HCT116 (cell line): ENCODE data around the gene PXK. TPM values are rescaled to one million over a fixed set of nuclear protein-coding genes. Genes with fewer than 3 reads are reported as not detected.

ENCODE experiments used
- ATAC-seq: fragments of 200-7000 bp; cut with Tn5 transposase; 2 replicates; pipeline ENCODE4 v1.9.1; 2020; ENCODE audit warnings: mild to moderate bottlenecking, moderate library complexity
- BruUV-seq: library from RNA; stranded (reverse); fragments of 400-500 nt; replicated peaks from 2 replicates; lab custom pipeline; 2021; lab: Mats Ljungman, UMichigan
- CTCF ChIA-PET: fragments of 300-600 bp; sonication (Branson Sonifier 250); formaldehyde crosslinking; loops from one replicate; lab custom pipeline; 2021; ENCODE audit warnings: antibody characterized with exemption; lab: Charles Lee
- POLR2A ChIA-PET: fragments of 300-600, 350-600 bp; sonication (Branson Sonifier 250); formaldehyde crosslinking; loops from one replicate; lab custom pipeline; 2021; ENCODE audit warnings: antibody characterized with exemption; lab: Charles Lee
- RAD21 ChIA-PET, 2 experiments: fragments of 300-600 bp; sonication (Branson Sonifier 250); formaldehyde crosslinking; loops; one replicate each; lab custom pipeline; 2023; ENCODE audit warnings: low total read pairs in 2 of 2; ENCODE audit not compliant: uncharacterized antibody in 2 of 2, unreplicated experiment in 2 of 2, low non-redundant PET in 1 of 2; lab: Charles Lee
- DNase-seq: peaks from one replicate; pipeline ENCODE4 v3.0.0-alpha.2; 2010; ENCODE audit warnings: low read depth, low spot score
- H2AFZ ChIP-seq: fragments of 200-600 bp; shearing (Covaris generic), sonication (generic); 2 replicates; pipeline ENCODE4 v1.6.1; 2017; ENCODE audit warnings: low read depth, mixed run types, mixed read lengths, antibody characterized with exemption, low read length; ENCODE audit not compliant: poor library complexity, severe bottlenecking
- H3K27ac ChIP-seq: 2 replicates; pipeline ENCODE4 v1.5.1; 2012; ENCODE audit warnings: low read depth, low read length
- H3K27me3 ChIP-seq: fragments of 200-600 bp; sonication (generic); 2 replicates; pipeline ENCODE4 v1.6.1; 2016; ENCODE audit warnings: mixed run types, low read length, mixed read lengths; ENCODE audit not compliant: insufficient read depth
- H3K36me3 ChIP-seq, 2 experiments: fragments of 200-500 bp in 1 of 2; fragments of 200-600 bp in 1 of 2; sonication (Bioruptor generic) in 1 of 2; sonication (generic) in 1 of 2; 2 replicates each; pipeline versions ENCODE4 v1.5.1 to v1.6.1; 2014 to 2016; ENCODE audit warnings: low read length in 2 of 2, inconsistent platforms in 1 of 2, mixed read lengths in 1 of 2, mixed run types in 1 of 2; ENCODE audit not compliant: insufficient read depth in 2 of 2, control insufficient read depth in 1 of 2
- H3K4me1 ChIP-seq, 2 experiments: fragments of 200-600 bp in 1 of 2; sonication (generic) in 1 of 2; 2 replicates each; pipeline versions ENCODE4 v1.5.1 to v1.6.1; 2012 to 2017; ENCODE audit warnings: low read length in 2 of 2, inconsistent platforms in 1 of 2, mild to moderate bottlenecking in 1 of 2, mixed read lengths in 1 of 2, mixed run types in 1 of 2, moderate library complexity in 1 of 2; ENCODE audit not compliant: insufficient read depth in 2 of 2, control insufficient read depth in 1 of 2
- H3K4me2 ChIP-seq: fragments of 200-600 bp; sonication (generic); 2 replicates; pipeline ENCODE4 v1.6.1; 2017; ENCODE audit warnings: mixed run types, low read length, mixed read lengths
- H3K4me3 ChIP-seq, 2 experiments: fragments of 200-600 bp in 1 of 2; sonication (generic) in 1 of 2; replicated peaks in 1 of 2; 2 replicates each; pipeline ENCODE4 v1.5.1; 2011 to 2016; ENCODE audit warnings: low read length in 2 of 2, control low read depth in 1 of 2, low read depth in 1 of 2, mild to moderate bottlenecking in 1 of 2, mixed read lengths in 1 of 2, mixed run types in 1 of 2
- H3K79me2 ChIP-seq: fragments of 200-600 bp; sonication (generic); 2 replicates; pipeline ENCODE4 v1.6.1; 2017; ENCODE audit warnings: mild to moderate bottlenecking, mixed run types, low read length, moderate library complexity, mixed read lengths; ENCODE audit not compliant: insufficient read depth
- H3K9ac ChIP-seq: fragments of 200-600 bp; sonication (generic); 2 replicates; pipeline ENCODE4 v1.6.1; 2016; ENCODE audit warnings: low read length, mixed read lengths
- H3K9me2 ChIP-seq: fragments of 200-600 bp; sonication (generic), shearing (Covaris generic); 2 replicates; pipeline ENCODE4 v1.6.1; 2017; ENCODE audit warnings: mixed run types, mild to moderate bottlenecking, moderate library complexity; ENCODE audit not compliant: insufficient read depth
- H3K9me3 ChIP-seq, 2 experiments: fragments of 200-500 bp in 1 of 2; fragments of 200-600 bp in 1 of 2; sonication (Bioruptor generic) in 1 of 2; sonication (generic) in 1 of 2; 2 replicates each; pipeline ENCODE4 v1.6.1; 2014 to 2017; ENCODE audit warnings: low read length in 2 of 2, mixed read lengths in 2 of 2, inconsistent platforms in 1 of 2, low read depth in 1 of 2, mild to moderate bottlenecking in 1 of 2, mixed run types in 1 of 2, moderate library complexity in 1 of 2; ENCODE audit not compliant: control insufficient read depth in 1 of 2, insufficient read depth in 1 of 2
- H4K20me1 ChIP-seq: fragments of 200-600 bp; sonication (generic), shearing (Covaris generic); 2 replicates; pipeline ENCODE4 v1.6.1; 2017; ENCODE audit warnings: mixed run types, mild to moderate bottlenecking, moderate library complexity; ENCODE audit not compliant: insufficient read depth
- CTCF ChIP-seq, 3 experiments: fragments of 200-600 bp in 1 of 3; sonication (generic) in 1 of 3; IDR thresholded peaks in 2 of 3; conservative IDR thresholded peaks in 1 of 3; 2 replicates each; pipeline ENCODE4 v1.5.1; 2012 to 2017; ENCODE audit warnings: low read depth in 2 of 3, low read length in 2 of 3, antibody characterized with exemption in 1 of 3, borderline replicate concordance in 1 of 3, control low read depth in 1 of 3, mild to moderate bottlenecking in 1 of 3, mixed read lengths in 1 of 3, mixed run types in 1 of 3, moderate library complexity in 1 of 3; ENCODE audit not compliant: insufficient read depth in 1 of 3
- EGR1 ChIP-seq: IDR thresholded peaks from 2 replicates; pipeline ENCODE4 v1.6.1; 2012; ENCODE audit warnings: low read depth
- ELF1 ChIP-seq: IDR thresholded peaks from 2 replicates; pipeline ENCODE4 v1.6.1; 2012; ENCODE audit warnings: low read depth, borderline replicate concordance
- EZH2 ChIP-seq: fragments of 200-600 bp; sonication (generic); IDR thresholded peaks from 2 replicates; pipeline ENCODE4 v1.6.1; 2017; ENCODE audit warnings: antibody characterized with exemption, mixed run types
- EZH2phosphoT487 ChIP-seq: fragments of 200-600 bp; IDR thresholded peaks from 2 replicates; pipeline ENCODE4 v1.6.1; 2018; ENCODE audit warnings: antibody characterized with exemption, borderline replicate concordance
- FOSL1 ChIP-seq: IDR thresholded peaks from 2 replicates; pipeline ENCODE4 v1.6.1; 2012; ENCODE audit warnings: low read depth
- JUND ChIP-seq: IDR thresholded peaks from 2 replicates; pipeline ENCODE4 v1.6.1; 2012
- POLR2A ChIP-seq: IDR thresholded peaks from 2 replicates; pipeline ENCODE4 v1.7.0; 2011; ENCODE audit warnings: borderline replicate concordance; ENCODE audit not compliant: insufficient read depth, insufficient read length; ENCODE audit errors: extremely low read depth
- RAD21 ChIP-seq: IDR thresholded peaks from 2 replicates; pipeline ENCODE4 v1.6.1; 2012; ENCODE audit warnings: low read depth, mild to moderate bottlenecking
- REST ChIP-seq: IDR thresholded peaks from 2 replicates; pipeline ENCODE4 v1.6.1; 2012; ENCODE audit warnings: low read depth
- SRF ChIP-seq: IDR thresholded peaks from 2 replicates; pipeline ENCODE4 v1.6.1; 2012; ENCODE audit warnings: low read depth
- YY1 ChIP-seq: IDR thresholded peaks from 2 replicates; pipeline ENCODE4 v1.6.1; 2011; ENCODE audit warnings: low read length, low read depth, moderate library complexity, mild to moderate bottlenecking; ENCODE audit not compliant: insufficient replicate concordance; ENCODE audit errors: extremely low read depth
- ZBTB33 ChIP-seq: IDR thresholded peaks from 2 replicates; pipeline ENCODE4 v1.6.1; 2011; ENCODE audit warnings: mild to moderate bottlenecking, low read length, moderate library complexity; ENCODE audit not compliant: insufficient replicate concordance; ENCODE audit errors: extremely low read depth
- intact Hi-C: fragments of 100-400 bp; cut with micrococcal nuclease; formaldehyde crosslinking; loops from 2 replicates; pipeline ENCODE4 v1.10.0; 2022
- total RNA-seq: library from RNA; stranded (reverse); gene quantifications from one replicate; pipeline ENCODE4 v1.2.1, GENCODE V29; 2021; ENCODE audit not compliant: unreplicated experiment

Gene PXK
- total RNA-seq, 1 experiment from 2014 or later, result 10.2 TPM

GRCh38 chr3:58298190-58298589, 34.5 kb upstream of the PXK start:
- H4K20me1 ChIP-seq, result no peaks in the 10 kb centered on the region
- no peaks in the 10 kb centered on the region for H3K79me2 ChIP-seq
- CTCF ChIA-PET, result interaction anchor here (1.1 to 8.2 kb wide), 3 partner anchors 110 to 121 kb away, joined by 3 to 116 read pairs (median 17); no protein-coding TSS in a partner anchor
- TF ChIP-seq YY1 (no peak), EZH2phosphoT487 (no peak)
- BruUV-seq, result no TSS peak
- DNase-seq (no peak), ATAC-seq (no peak)
- H3K27me3 ChIP-seq, result no peaks in the 10 kb centered on the region
- H3K4me3 ChIP-seq, result no peak overlapping the region
- no peaks in the 10 kb centered on the region for H3K4me1 ChIP-seq
- no peak overlapping the region for H3K27ac ChIP-seq
- H3K9me3 ChIP-seq, result no peaks in the 10 kb centered on the region
- no peaks in the 10 kb centered on the region for H3K36me3 ChIP-seq
- H3K4me2 ChIP-seq, result no peak overlapping the region
- no peaks in the 10 kb centered on the region for H3K9me2 ChIP-seq
- POLR2A ChIA-PET, result no interaction called here
- intact Hi-C loops, result no loop called here
- no peak overlapping the region for H3K9ac ChIP-seq
- RAD21 ChIA-PET, result interaction anchor here in 1 of 2 experiments (2.4 kb wide), 1 partner anchor 110 kb away, joined by 15 read pairs; no protein-coding TSS in a partner anchor
- H2AFZ ChIP-seq, result no peak overlapping the region

- Histone ChIP-seq H3K4me3 (no peak overlapping the region), H3K27ac (no peak overlapping the region), H3K9me2 (no peaks in the 10 kb centered on the region), H3K79me2 (no peaks in the 10 kb centered on the region), H3K9ac (no peak overlapping the region), H3K36me3 (no peaks in the 10 kb centered on the region), H3K27me3 (no peaks in the 10 kb centered on the region), H3K4me2 (no peak overlapping the region), H2AFZ (no peak overlapping the region), H3K4me1 (no peaks in the 10 kb centered on the region), H4K20me1 (no peaks in the 10 kb centered on the region), H3K9me3 (no peaks in the 10 kb centered on the region)
- no peak for TF ChIP-seq JUND
- TF ChIP-seq SRF, result no peak
- no peak for TF ChIP-seq REST
- TF ChIP-seq POLR2A, result no peak
- no peak for TF ChIP-seq CTCF (IDR thresholded peaks at IDR 0.05 in 2 of 3, conservative IDR thresholded peaks at IDR 0.05 in 1 of 3; ENCODE audit: borderline replicate concordance in 1 of 3, insufficient read depth in 1 of 3, low read depth in 2 of 3, low read length in 2 of 3)
- TF ChIP-seq EGR1, result no peak
- TF ChIP-seq ZBTB33, result no peak
- no peak for TF ChIP-seq EZH2
- no peak for TF ChIP-seq ELF1
- no peak for TF ChIP-seq YY1
- no peak for TF ChIP-seq RAD21
- no peak for TF ChIP-seq FOSL1
- DNase-seq (no peak), ATAC-seq (no peak)
- ChIA-PET RAD21 (interaction anchor here (0.7 to 2.4 kb wide), 3 partner anchors 27 to 111 kb away, joined by 4 to 25 read pairs (median 15); no protein-coding TSS in a partner anchor), CTCF (interaction anchor here (0.9 to 8.2 kb wide), 4 partner anchors 102 to 121 kb away, joined by 3 to 116 read pairs (median 10); no protein-coding TSS in a partner anchor), POLR2A (no interaction called here)
- BruUV-seq, result no TSS peak
- intact Hi-C loops, result no loop called here
These were observed 33.6 kb upstream of the PXK start for GRCh38 chr3:58299075-58299474.
